H9 (cell line): ENCODE data around the gene ARFGEF3. TPM values are rescaled to one million over a fixed set of nuclear protein-coding genes. Genes with fewer than 3 reads are reported as not detected.

Experiments used
- DNase-seq: peaks from one replicate; pipeline ENCODE4 v3.0.0-alpha.2; 2017
- H2AFZ ChIP-seq: one replicate; pipeline ENCODE4 v1.6.1; 2013; ENCODE audit warnings: mild to moderate bottlenecking, low read length, control low read depth, moderate library complexity
- H2AK5ac ChIP-seq: 2 replicates; pipeline ENCODE4 v1.6.1; 2013; ENCODE audit warnings: low read length, control low read depth, mixed read lengths; ENCODE audit not compliant: insufficient read length
- H2BK120ac ChIP-seq: one replicate; pipeline ENCODE4 v1.6.1; 2013; ENCODE audit warnings: low read depth, mild to moderate bottlenecking, low read length, control low read depth, inconsistent platforms; ENCODE audit not compliant: poor library complexity, severe bottlenecking
- H2BK12ac ChIP-seq: 2 replicates; pipeline ENCODE4 v1.6.1; 2013; ENCODE audit warnings: low read length, control low read depth, mixed read lengths, low read depth; ENCODE audit not compliant: insufficient read length
- H2BK15ac ChIP-seq: 2 replicates; pipeline ENCODE4 v1.6.1; 2013; ENCODE audit warnings: low read depth, low read length, control low read depth
- H2BK20ac ChIP-seq: one replicate; pipeline ENCODE4 v1.6.1; 2013; ENCODE audit warnings: low read depth, mild to moderate bottlenecking, low read length, control low read depth, inconsistent platforms; ENCODE audit not compliant: poor library complexity, severe bottlenecking
- H2BK5ac ChIP-seq: 2 replicates; pipeline ENCODE4 v1.6.1; 2013; ENCODE audit warnings: low read length, control low read depth, mixed read lengths; ENCODE audit not compliant: insufficient read length
- H3K14ac ChIP-seq: 2 replicates; pipeline ENCODE4 v1.6.1; 2013; ENCODE audit warnings: low read length, control low read depth; ENCODE audit not compliant: insufficient read depth
- H3K18ac ChIP-seq: 2 replicates; pipeline ENCODE4 v1.6.1; 2013; ENCODE audit warnings: low read depth, mild to moderate bottlenecking, mixed read lengths, low read length, control low read depth; ENCODE audit not compliant: insufficient read length
- H3K23ac ChIP-seq: 2 replicates; pipeline ENCODE4 v1.6.1; 2013; ENCODE audit warnings: low read length, control low read depth, mixed read lengths, low read depth; ENCODE audit not compliant: insufficient read length
- H3K23me2 ChIP-seq: 2 replicates; pipeline ENCODE4 v1.6.1; 2013; ENCODE audit warnings: low read depth, mild to moderate bottlenecking, mixed read lengths, low read length, control low read depth; ENCODE audit not compliant: insufficient read length, poor library complexity, severe bottlenecking
- H3K27ac ChIP-seq: 2 replicates; pipeline ENCODE4 v1.5.1; 2013; ENCODE audit warnings: low read length, control low read depth, mixed read lengths, low read depth; ENCODE audit not compliant: insufficient read length
- H3K27me3 ChIP-seq: 2 replicates; pipeline ENCODE4 v1.6.1; 2013; ENCODE audit warnings: low read length, control low read depth, inconsistent platforms; ENCODE audit not compliant: insufficient read depth
- H3K4ac ChIP-seq: 2 replicates; pipeline ENCODE4 v1.6.1; 2013; ENCODE audit warnings: low read depth, mild to moderate bottlenecking, control low read depth, inconsistent platforms, low read length, moderate library complexity
- H3K4me1 ChIP-seq: 2 replicates; pipeline ENCODE4 v1.6.1; 2013; ENCODE audit warnings: low read length, control low read depth, inconsistent platforms; ENCODE audit not compliant: insufficient read depth
- H3K4me2 ChIP-seq: 2 replicates; pipeline ENCODE4 v1.6.1; 2013; ENCODE audit warnings: low read length, control low read depth, mixed read lengths; ENCODE audit not compliant: insufficient read length, insufficient read depth
- H3K56ac ChIP-seq: 2 replicates; pipeline ENCODE4 v1.6.1; 2013; ENCODE audit warnings: low read depth, mild to moderate bottlenecking, mixed read lengths, low read length, control low read depth; ENCODE audit not compliant: insufficient read length
- H3K79me1 ChIP-seq: 2 replicates; pipeline ENCODE4 v1.6.1; 2013; ENCODE audit warnings: low read depth, mild to moderate bottlenecking, moderate library complexity, low read length, control low read depth, inconsistent platforms; ENCODE audit not compliant: insufficient read depth, poor library complexity, severe bottlenecking
- H3K79me2 ChIP-seq: 2 replicates; pipeline ENCODE4 v1.6.1; 2013; ENCODE audit warnings: low read length, control low read depth, inconsistent platforms; ENCODE audit not compliant: insufficient read depth
- H3K9ac ChIP-seq: 2 replicates; pipeline ENCODE4 v1.6.1; 2013; ENCODE audit warnings: low read length, control low read depth, mixed read lengths; ENCODE audit not compliant: insufficient read length; ENCODE audit errors: extremely low read depth
- H3K9me3 ChIP-seq: one replicate; pipeline ENCODE4 v1.6.1; 2013; ENCODE audit warnings: low read depth, low read length, inconsistent platforms; ENCODE audit not compliant: control insufficient read depth
- H3T11ph ChIP-seq: one replicate; pipeline ENCODE4 v1.6.1; 2013; ENCODE audit warnings: mild to moderate bottlenecking, low read length, control low read depth, inconsistent platforms
- H4K20me1 ChIP-seq: one replicate; pipeline ENCODE4 v1.6.1; 2013; ENCODE audit not compliant: control insufficient read depth, insufficient read length, insufficient read depth
- H4K5ac ChIP-seq: 2 replicates; pipeline ENCODE4 v1.6.1; 2013; ENCODE audit warnings: low read depth, mild to moderate bottlenecking, mixed read lengths, low read length, control low read depth; ENCODE audit not compliant: insufficient read length
- H4K8ac ChIP-seq: replicated peaks from 2 replicates; pipeline ENCODE4 v1.6.1; 2013; ENCODE audit warnings: low read length, control low read depth, mixed read lengths, low read depth; ENCODE audit not compliant: insufficient read length
- H4K91ac ChIP-seq: 2 replicates; pipeline ENCODE4 v1.6.1; 2013; ENCODE audit warnings: low read depth, mild to moderate bottlenecking, moderate library complexity, mixed read lengths, low read length, control low read depth; ENCODE audit not compliant: insufficient read length
- H3K27ac Mint-ChIP-seq, 3 experiments: 2 replicates in 2 of 3; 3 replicates in 1 of 3; pipeline ENCODE4 v1.8.0; 2020 to 2021; ENCODE audit warnings: mixed read lengths in 3 of 3, mild to moderate bottlenecking in 1 of 3, moderate library complexity in 1 of 3
- H3K27me3 Mint-ChIP-seq: 2 replicates; pipeline ENCODE4 v1.8.0; 2021; ENCODE audit warnings: low read depth, mild to moderate bottlenecking, moderate library complexity, mixed read lengths
- H3K36me3 Mint-ChIP-seq, 3 experiments: 2 replicates in 2 of 3; 3 replicates in 1 of 3; pipeline ENCODE4 v1.8.0; 2020 to 2021; ENCODE audit warnings: low read depth in 3 of 3, mixed read lengths in 3 of 3; ENCODE audit not compliant: insufficient read depth in 1 of 3
- H3K4me1 Mint-ChIP-seq, 2 experiments: 2 replicates each; pipeline ENCODE4 v1.8.0; 2020; ENCODE audit warnings: mixed read lengths in 2 of 2
- H3K4me3 Mint-ChIP-seq, 2 experiments: 2 replicates in 1 of 2; 3 replicates in 1 of 2; pipeline ENCODE4 v1.8.0; 2020 to 2021; ENCODE audit warnings: mild to moderate bottlenecking in 2 of 2, mixed read lengths in 2 of 2, moderate library complexity in 1 of 2
- H3K9me3 Mint-ChIP-seq, 2 experiments: 2 replicates in 1 of 2; 3 replicates in 1 of 2; pipeline ENCODE4 v1.8.0; 2020; ENCODE audit warnings: mild to moderate bottlenecking in 2 of 2, mixed read lengths in 2 of 2, moderate library complexity in 1 of 2
- CTCF ChIP-seq: fragments of 200-600 bp; sonication (generic); conservative IDR thresholded peaks from 3 replicates; pipeline ENCODE4 v1.8.0; 2021; ENCODE audit warnings: antibody characterized with exemption, mild to moderate bottlenecking
- WGBS: extraction: QIAGEN DNeasy Blood & Tissue Kit; methylation state at CpG from one replicate; pipeline ENCODE4 v1.1.7; 2013; ENCODE audit warnings: missing lambda C conversion rate, low lambda C conversion rate, mixed read lengths; ENCODE audit not compliant: insufficient read length; ENCODE audit errors: extremely low coverage; 5-methylcytosine and 5-hydroxymethylcytosine counted together
- total RNA-seq: library from RNA; stranded (reverse); gene quantifications from 2 replicates; pipeline ENCODE4 v1.2.1, GENCODE V29; 2021

ARFGEF3 gene
- total RNA-seq, 1 experiment from 2014 or later: 13.7 TPM

DNA sequence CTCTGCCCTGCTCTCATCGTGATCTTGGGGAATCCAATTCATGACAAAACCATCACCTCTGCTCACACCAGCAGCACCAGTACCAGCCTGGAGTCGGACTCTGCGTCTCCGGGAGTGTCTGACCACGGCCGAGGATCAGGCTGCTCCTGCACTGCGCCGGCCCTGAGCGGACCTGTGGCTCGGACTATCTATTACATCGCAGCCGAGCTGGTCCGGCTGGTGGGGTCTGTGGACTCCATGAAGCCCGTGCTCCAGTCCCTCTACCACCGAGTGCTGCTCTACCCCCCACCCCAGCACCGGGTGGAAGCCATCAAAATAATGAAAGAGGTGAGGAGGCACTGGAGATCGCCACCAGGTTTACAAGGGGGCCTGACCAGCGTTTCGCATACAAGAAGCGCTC lies 93.7 kb downstream of the ARFGEF3 start:
- no peak overlapping the region for H2AFZ ChIP-seq
- no peak overlapping the region for H4K8ac ChIP-seq
- H3K4me3 Mint-ChIP-seq: no peak overlapping the region
- H3K9ac ChIP-seq: no peak overlapping the region
- H3K14ac ChIP-seq: no peak overlapping the region; the same call in 1 of the 2 replicates
- H3T11ph ChIP-seq: no peak overlapping the region
- no peak for TF ChIP-seq CTCF
- H2BK20ac ChIP-seq: no peak overlapping the region
- no peaks in the 10 kb centered on the region for H3K9me3 Mint-ChIP-seq
- H3K79me2 ChIP-seq: no peaks in the 10 kb centered on the region
- H3K27me3 Mint-ChIP-seq: no peaks in the 10 kb centered on the region
- H3K56ac ChIP-seq: no peak overlapping the region
- no peak overlapping the region for H3K4me2 ChIP-seq
- H3K23ac ChIP-seq: no peak overlapping the region
- H3K4me1 Mint-ChIP-seq: no peaks in the 10 kb centered on the region
- H2BK12ac ChIP-seq: no peak overlapping the region
- H2BK15ac ChIP-seq: no peak overlapping the region
- peaks cover 0 to 19% (median 18%) of the 10 kb centered on the region in 3 experiments; a peak in 5 of 7 replicates for H3K36me3 Mint-ChIP-seq
- H4K5ac ChIP-seq: no peak overlapping the region
- H3K9me3 ChIP-seq: no peaks in the 10 kb centered on the region
- no peak overlapping the region for H3K4ac ChIP-seq
- peak overlapping the region in 1 of 3 experiments; percentile 79; a peak in 2 of 7 replicates for H3K27ac Mint-ChIP-seq
- H4K20me1 ChIP-seq: no peaks in the 10 kb centered on the region
- H3K23me2 ChIP-seq: no peaks in the 10 kb centered on the region
- no peak overlapping the region for H2BK120ac ChIP-seq
- H2AK5ac ChIP-seq: no peak overlapping the region
- H3K4me1 ChIP-seq: no peaks in the 10 kb centered on the region
- no peak overlapping the region for H3K18ac ChIP-seq
- H3K27me3 ChIP-seq: no peaks in the 10 kb centered on the region
- no peak overlapping the region for H3K27ac ChIP-seq
- no peak for DNase-seq
- H3K79me1 ChIP-seq: no peaks in the 10 kb centered on the region
- WGBS: no CpG with 5 or more reads among the region's 20 CpGs
- H4K91ac ChIP-seq: no peak overlapping the region
- H2BK5ac ChIP-seq: no peak overlapping the region
